ENCODE measurements around the gene OR14C36.

The OR14C36 gene

GRCh38 chr1:248343451-248343850 lies 5.1 kb upstream of the OR14C36 start:
- CTCF ChIA-PET, result interaction anchor here (1.2 to 1.4 kb wide), 2 partner anchors 8 to 11 kb away, joined by 3 to 5 read pairs; no protein-coding TSS in a partner anchor
- no peak for TF ChIP-seq CTCF (IDR thresholded peaks at IDR 0.05; ENCODE audit: control extremely low read depth, extremely low read depth, low read depth, missing control alignments)

DNA sequence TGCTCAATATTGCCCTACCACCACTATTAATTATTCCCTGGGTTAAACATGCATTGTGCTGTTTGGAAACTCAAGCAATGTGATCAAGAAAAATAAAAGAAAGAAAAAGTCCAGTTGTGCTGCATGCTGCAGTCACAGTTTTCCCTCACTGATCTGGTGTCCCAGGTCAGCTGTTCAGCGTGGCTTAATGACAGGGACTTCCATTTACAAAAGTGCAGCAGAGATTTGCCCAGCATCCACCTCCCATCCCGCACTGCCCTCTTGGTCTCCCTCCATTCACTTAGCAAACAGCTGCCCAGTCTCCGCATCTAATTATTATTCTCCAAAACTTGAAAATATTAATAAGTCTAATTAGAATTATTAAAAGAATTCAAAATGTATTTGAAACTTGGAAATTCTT lies 10.8 kb downstream of the OR14C36 start:
- no peak for DNase-seq (ENCODE audit: extremely low spot score)
- POLR2A ChIA-PET, result no interaction called here

More at GRCh38 chr1:248343451-248343850, 5.1 kb upstream of the OR14C36 start:
- POLR2A ChIA-PET, result no interaction called here
- DNase-seq (ENCODE audit: extremely low spot score), result no peak

GRCh38 chr1:248361121-248361715 lies 12.6 kb downstream of the OR14C36 start, which contains the start of gene OR2T4:
OR2T4 (plus strand) TSS chr1:248361665; CDS start chr1:248361665, 0 bp downstream.
- TF ChIP-seq CTCF (IDR thresholded peaks at IDR 0.05; ENCODE audit: control extremely low read depth, extremely low read depth, low read depth, missing control alignments), result no peak
- CTCF ChIA-PET, result no interaction called here
- POLR2A ChIA-PET, result no interaction called here
- no peak for DNase-seq (ENCODE audit: extremely low spot score)

More for the DNA sequence above, 10.8 kb downstream of the OR14C36 start:
- no peak for TF ChIP-seq CTCF (IDR thresholded peaks at IDR 0.05; ENCODE audit: control extremely low read depth, extremely low read depth, low read depth, missing control alignments)
- CTCF ChIA-PET, result no interaction called here

DNA sequence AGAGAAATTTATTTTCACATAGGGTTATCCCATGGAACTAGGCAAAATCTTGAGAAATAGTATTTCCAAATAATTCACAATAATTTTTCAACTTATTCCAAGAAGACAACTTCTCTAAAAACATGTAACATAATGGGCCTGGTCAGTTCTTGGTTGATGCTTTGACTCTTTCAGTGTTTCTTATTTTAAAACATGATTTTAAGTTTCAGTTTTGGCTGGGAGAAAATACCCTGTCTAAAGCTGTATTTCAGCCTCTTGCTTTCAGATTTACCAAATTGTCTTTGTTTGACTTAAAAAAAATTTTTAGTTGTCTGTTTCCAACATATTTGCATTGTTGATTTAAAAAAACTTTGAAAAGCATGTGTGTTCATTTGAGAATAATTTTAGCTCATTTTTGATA lies 18.0 kb downstream of the OR14C36 start:
- no peak for DNase-seq (ENCODE audit: extremely low spot score)
- POLR2A ChIA-PET, result no interaction called here
- no peak for TF ChIP-seq CTCF (IDR thresholded peaks at IDR 0.05; ENCODE audit: control extremely low read depth, extremely low read depth, low read depth, missing control alignments)
- CTCF ChIA-PET, result interaction anchor here (1.5 kb wide), 1 partner anchor 87 kb away, joined by 3 read pairs; no protein-coding TSS in a partner anchor

GRCh38 chr1:248372394-248372793 lies 23.8 kb downstream of the OR14C36 start:
- ChIA-PET CTCF (no interaction called here), POLR2A (no interaction called here)
- DNase-seq (ENCODE audit: extremely low spot score), result no peak
- TF ChIP-seq CTCF (IDR thresholded peaks at IDR 0.05; ENCODE audit: control extremely low read depth, extremely low read depth, low read depth, missing control alignments), result no peak

- no peak for DNase-seq (ENCODE audit: extremely low spot score)
- no peak for TF ChIP-seq CTCF (IDR thresholded peaks at IDR 0.05; ENCODE audit: control extremely low read depth, extremely low read depth, low read depth, missing control alignments)
- POLR2A ChIA-PET, result no interaction called here
- CTCF ChIA-PET, result no interaction called here
These were observed 25.2 kb downstream of the OR14C36 start for GRCh38 chr1:248373761-248374160.
